ENCODE data around the gene NRXN3.

NRXN3 gene

DNA sequence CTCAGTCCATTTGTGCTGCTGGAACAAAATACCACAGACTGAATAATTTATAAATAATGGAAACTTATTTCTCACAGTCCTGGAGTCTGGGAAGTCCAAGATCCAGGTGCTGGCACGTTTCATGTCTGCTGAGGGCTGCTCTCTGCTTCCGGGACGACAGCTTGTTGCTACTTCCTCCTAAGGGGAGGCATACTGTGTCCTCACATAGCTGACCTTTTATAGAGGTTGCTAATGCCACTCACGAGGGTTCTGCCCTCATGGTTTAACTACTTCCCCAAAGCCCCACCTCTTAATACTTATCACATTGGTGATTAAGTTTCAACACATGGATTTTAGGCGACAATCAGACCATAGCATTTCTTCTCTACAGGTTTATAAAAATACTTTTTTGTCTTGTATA, 411.1 kb downstream of the NRXN3 start:
- CTCF ChIA-PET = interaction anchor here (0.8 to 10.3 kb wide), 4 partner anchors 7 to 24 kb away, joined by 3 to 84 read pairs (median 27); no protein-coding TSS in a partner anchor
- no peak for DNase-seq (ENCODE audit: extremely low spot score)
- TF ChIP-seq, protein P1, sequence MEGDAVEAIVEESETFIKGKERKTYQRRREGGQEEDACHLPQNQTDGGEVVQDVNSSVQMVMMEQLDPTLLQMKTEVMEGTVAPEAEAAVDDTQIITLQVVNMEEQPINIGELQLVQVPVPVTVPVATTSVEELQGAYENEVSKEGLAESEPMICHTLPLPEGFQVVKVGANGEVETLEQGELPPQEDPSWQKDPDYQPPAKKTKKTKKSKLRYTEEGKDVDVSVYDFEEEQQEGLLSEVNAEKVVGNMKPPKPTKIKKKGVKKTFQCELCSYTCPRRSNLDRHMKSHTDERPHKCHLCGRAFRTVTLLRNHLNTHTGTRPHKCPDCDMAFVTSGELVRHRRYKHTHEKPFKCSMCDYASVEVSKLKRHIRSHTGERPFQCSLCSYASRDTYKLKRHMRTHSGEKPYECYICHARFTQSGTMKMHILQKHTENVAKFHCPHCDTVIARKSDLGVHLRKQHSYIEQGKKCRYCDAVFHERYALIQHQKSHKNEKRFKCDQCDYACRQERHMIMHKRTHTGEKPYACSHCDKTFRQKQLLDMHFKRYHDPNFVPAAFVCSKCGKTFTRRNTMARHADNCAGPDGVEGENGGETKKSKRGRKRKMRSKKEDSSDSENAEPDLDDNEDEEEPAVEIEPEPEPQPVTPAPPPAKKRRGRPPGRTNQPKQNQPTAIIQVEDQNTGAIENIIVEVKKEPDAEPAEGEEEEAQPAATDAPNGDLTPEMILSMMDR (IDR thresholded peaks at IDR 0.05; ENCODE audit: control extremely low read depth, extremely low read depth, low read depth, missing control alignments) = no peak
- POLR2A ChIA-PET = no interaction called here

DNA sequence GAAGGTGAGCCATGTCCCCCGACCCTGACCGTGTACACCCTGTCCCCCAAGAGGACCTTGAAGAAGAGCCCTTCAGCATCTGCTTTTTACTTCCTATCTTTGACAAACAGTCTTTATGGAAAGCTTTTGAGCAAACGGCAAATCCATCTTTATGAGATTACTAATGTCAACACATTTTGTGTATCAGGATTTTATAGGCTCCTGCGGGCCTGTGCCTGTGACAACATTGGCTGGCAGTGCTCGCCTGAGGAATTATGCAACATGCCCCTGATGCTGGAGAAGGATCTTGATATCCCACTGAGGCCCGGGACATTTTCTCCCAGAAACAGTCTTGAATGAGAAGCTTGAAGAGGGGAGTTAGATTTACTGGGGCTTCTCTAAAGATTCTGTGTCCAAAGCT, 416.5 kb downstream of the NRXN3 start:
- CTCF ChIA-PET = interaction anchor here (1.1 to 3.3 kb wide), 2 partner anchors 11 to 28 kb away, joined by 3 to 20 read pairs; no protein-coding TSS in a partner anchor
- TF ChIP-seq, protein P1 (IDR thresholded peaks at IDR 0.05; ENCODE audit: control extremely low read depth, extremely low read depth, low read depth, missing control alignments) = no peak

DNA sequence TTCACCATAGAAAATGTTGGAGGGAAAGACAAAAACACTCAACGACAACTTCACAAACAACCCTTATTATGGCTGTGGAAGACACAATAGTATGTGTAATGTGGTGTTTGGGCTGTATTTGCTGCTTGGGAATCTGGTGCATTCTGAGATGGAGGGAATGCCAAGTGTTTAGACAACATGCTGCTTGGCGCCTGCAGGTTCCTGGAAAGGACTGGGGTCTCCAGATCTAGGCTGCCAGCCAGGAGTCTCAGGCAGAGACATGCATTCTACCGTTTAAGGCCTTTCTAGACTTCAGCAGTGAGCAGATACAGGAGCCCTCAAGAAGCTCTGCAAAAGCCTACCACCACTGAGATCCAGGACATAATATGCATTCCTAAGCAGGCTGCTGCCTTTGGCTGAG, 418.7 kb downstream of the NRXN3 start:
- ChIA-PET CTCF (interaction anchor here (2.3 kb wide), 1 partner anchor 9 kb away, joined by 5 read pairs; no protein-coding TSS in a partner anchor), POLR2A (no interaction called here)
- TF ChIP-seq, protein P1 (IDR thresholded peaks at IDR 0.05; ENCODE audit: control extremely low read depth, extremely low read depth, low read depth, missing control alignments) = no peak

More for the DNA sequence above, 416.5 kb downstream of the NRXN3 start:
- no peak for DNase-seq (ENCODE audit: extremely low spot score)
- POLR2A ChIA-PET = no interaction called here

DNA sequence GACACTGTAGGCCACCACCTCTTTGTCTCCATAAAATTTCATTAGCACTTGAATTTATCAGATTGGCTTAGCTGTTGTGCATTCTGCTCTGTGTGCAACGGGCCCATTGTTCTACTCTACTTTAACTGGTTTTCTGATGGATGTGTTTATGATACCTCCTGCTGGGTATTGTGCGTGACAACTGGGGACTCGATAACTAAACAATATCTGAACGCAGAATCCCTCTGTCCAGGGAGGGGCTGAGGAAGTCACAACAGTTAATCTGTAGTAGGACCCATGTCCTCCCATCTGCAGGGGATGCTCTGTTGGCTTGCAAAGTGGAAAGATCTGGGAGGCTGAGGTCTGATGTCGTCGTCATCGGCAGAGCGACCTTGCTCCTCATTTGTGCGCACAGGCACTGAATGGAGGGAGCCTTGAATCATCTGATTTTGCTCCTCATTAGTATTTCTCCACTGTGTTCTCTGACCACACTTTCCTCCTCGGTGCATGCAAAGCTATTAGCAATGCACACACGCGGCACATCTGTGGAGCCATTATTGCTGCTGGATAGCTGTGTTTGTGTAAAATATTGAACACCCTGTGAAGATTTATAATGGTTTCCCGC, 422.5 kb downstream of the NRXN3 start:
- TF ChIP-seq, protein P1 (IDR thresholded peaks at IDR 0.05; ENCODE audit: control extremely low read depth, extremely low read depth, low read depth, missing control alignments) = no peak
- DNase-seq (ENCODE audit: extremely low spot score) = no peak
- ChIA-PET CTCF (interaction anchor here (1.0 kb wide), 1 partner anchor 730 kb away, joined by 3 read pairs; no protein-coding TSS in a partner anchor), POLR2A (no interaction called here)

More for the DNA sequence above, 418.7 kb downstream of the NRXN3 start:
- DNase-seq (ENCODE audit: extremely low spot score) = no peak

DNA sequence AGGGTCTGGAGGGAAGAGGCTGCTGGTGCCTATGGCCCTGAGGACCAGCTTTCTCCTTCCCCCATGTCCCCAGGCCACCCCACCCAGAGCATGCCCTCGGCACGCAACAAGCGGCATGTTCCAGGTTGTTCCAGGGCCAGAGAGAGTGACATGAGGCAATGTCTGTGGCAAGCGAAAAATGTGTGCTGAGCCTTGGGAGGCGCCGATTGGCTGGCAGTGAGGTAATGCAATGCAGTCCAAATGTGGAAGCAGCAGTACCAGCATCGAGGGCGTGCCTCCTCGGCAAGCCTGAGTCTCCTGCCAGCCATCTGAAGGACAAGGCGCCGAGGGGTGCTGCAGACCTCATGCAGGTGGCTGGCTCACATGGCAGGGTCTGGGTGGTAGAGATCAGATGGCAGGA, 423.8 kb downstream of the NRXN3 start:
- no peak for DNase-seq (ENCODE audit: extremely low spot score)
- ChIA-PET CTCF (interaction anchor here (1.0 to 1.6 kb wide), 2 partner anchors 9 to 731 kb away, joined by 3 to 4 read pairs; no protein-coding TSS in a partner anchor), POLR2A (no interaction called here)
- TF ChIP-seq, protein P1 (IDR thresholded peaks at IDR 0.05; ENCODE audit: control extremely low read depth, extremely low read depth, low read depth, missing control alignments) = no peak

DNA sequence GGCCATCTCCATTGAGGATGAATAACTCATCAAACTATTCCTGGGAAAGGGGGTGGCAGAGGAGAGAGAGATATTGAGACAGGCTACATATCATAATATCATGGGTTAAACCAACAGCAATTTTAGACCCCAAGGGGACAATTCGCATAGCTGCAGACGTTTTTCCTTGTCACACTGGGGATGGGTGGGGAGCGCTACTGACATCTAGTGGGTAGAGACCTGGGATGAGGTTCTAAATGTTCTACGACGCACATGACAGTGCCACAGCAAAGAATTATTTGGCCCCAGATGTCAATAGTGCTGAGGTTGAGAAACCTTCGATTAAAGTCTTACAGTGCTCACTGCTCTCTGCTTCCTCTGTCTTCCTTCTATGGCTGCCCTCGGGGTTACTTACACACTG, 425.6 kb downstream of the NRXN3 start:
- POLR2A ChIA-PET = no interaction called here
- DNase-seq (ENCODE audit: extremely low spot score) = no peak
- CTCF ChIA-PET = interaction anchor here (1.8 to 6.0 kb wide), 6 partner anchors 9 to 733 kb away, joined by 9 to 58 read pairs (median 34); no protein-coding TSS in a partner anchor
- TF ChIP-seq, protein P1 (IDR thresholded peaks at IDR 0.05; ENCODE audit: control extremely low read depth, extremely low read depth, low read depth, missing control alignments) = peak; percentile 33
